LNCaP clone FGC (cell line): ENCODE measurements around the gene KRTAP10-12.

Source experiments
- DNase-seq: peaks from one replicate; pipeline ENCODE4 v3.0.0-alpha.2; 2011; ENCODE audit warnings: low read depth
- H3K4me3 ChIP-seq: 2 replicates; pipeline ENCODE4 v1.5.1; 2011; ENCODE audit warnings: mild to moderate bottlenecking, low read depth, low read length, control low read depth
- TF ChIP-seq, protein P1 (sequence below): IDR thresholded peaks from 2 replicates; pipeline ENCODE4 v1.5.1; 2012; ENCODE audit warnings: mild to moderate bottlenecking; ENCODE audit not compliant: control insufficient read depth, insufficient read depth; ENCODE audit errors: extremely low read depth

The KRTAP10-12 gene

DNA sequence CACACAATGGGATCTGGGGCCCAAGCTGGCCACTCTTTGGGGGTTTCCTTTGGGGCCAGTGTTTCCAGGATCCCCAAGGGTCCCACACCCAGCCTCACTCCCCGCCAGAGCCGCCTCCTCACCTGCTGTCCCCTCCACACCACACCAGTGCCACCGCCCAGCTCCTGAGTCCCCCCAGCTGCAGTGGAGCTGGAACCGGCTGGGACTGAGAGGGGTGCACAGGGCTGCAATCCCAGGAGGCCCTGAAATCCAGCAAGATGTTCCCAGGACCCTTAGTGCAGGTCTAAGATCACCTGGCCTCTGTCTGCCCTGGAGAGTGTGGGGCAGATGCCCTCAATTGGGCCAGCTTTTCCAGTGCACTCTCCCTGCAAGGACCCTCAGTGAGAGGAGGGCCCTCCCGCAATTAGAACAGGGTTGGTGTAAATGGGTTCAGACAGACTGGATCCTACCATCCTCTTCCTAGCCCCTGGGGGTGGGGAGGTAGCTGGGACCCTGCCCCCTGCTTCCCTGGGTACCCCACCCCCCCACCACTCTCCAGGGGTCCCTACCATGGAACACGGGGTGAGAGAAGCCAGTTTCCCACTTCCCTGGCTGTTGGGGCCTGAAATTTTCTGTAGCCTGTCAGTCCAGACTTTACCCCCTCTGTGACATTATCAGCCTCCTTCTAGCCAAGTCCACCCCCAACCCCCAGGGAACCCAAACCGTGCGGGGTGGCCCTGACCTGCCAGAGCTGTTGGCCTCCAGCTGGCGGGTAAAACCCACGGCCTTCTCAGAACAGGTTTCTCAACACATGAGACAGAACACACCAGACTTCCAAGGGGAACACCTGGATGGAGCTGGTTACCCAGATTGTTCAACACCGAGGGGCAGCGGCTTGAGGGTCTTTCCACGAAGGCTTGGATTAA, 7.0 kb downstream of the KRTAP10-12 start:
- H3K4me3 ChIP-seq, result no peak overlapping the region
- no peak for DNase-seq

DNA sequence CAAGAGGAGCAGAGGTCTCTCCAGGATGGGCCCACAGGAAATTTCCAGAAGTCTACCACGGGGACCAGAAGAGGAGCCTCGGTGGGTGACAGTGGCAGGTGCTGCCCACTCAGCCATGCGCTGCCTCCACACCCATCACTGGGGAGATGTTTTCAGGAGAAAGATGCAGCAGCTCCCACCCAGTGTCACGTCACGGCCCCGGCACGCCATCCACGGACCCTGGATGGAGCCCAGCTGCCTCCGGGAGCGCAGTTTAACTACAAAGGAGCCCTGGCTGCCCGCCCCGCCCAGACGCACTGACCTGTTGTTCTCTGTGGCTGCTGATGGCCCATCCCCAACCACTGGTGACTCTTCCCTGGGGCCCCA, 7.6 kb downstream of the KRTAP10-12 start:
- TF ChIP-seq, protein P1, sequence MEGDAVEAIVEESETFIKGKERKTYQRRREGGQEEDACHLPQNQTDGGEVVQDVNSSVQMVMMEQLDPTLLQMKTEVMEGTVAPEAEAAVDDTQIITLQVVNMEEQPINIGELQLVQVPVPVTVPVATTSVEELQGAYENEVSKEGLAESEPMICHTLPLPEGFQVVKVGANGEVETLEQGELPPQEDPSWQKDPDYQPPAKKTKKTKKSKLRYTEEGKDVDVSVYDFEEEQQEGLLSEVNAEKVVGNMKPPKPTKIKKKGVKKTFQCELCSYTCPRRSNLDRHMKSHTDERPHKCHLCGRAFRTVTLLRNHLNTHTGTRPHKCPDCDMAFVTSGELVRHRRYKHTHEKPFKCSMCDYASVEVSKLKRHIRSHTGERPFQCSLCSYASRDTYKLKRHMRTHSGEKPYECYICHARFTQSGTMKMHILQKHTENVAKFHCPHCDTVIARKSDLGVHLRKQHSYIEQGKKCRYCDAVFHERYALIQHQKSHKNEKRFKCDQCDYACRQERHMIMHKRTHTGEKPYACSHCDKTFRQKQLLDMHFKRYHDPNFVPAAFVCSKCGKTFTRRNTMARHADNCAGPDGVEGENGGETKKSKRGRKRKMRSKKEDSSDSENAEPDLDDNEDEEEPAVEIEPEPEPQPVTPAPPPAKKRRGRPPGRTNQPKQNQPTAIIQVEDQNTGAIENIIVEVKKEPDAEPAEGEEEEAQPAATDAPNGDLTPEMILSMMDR, result no peak
- H3K4me3 ChIP-seq, result no peak overlapping the region
- DNase-seq, result no peak

More for the DNA sequence above, 7.0 kb downstream of the KRTAP10-12 start:
- TF ChIP-seq, protein P1, result no peak

DNA sequence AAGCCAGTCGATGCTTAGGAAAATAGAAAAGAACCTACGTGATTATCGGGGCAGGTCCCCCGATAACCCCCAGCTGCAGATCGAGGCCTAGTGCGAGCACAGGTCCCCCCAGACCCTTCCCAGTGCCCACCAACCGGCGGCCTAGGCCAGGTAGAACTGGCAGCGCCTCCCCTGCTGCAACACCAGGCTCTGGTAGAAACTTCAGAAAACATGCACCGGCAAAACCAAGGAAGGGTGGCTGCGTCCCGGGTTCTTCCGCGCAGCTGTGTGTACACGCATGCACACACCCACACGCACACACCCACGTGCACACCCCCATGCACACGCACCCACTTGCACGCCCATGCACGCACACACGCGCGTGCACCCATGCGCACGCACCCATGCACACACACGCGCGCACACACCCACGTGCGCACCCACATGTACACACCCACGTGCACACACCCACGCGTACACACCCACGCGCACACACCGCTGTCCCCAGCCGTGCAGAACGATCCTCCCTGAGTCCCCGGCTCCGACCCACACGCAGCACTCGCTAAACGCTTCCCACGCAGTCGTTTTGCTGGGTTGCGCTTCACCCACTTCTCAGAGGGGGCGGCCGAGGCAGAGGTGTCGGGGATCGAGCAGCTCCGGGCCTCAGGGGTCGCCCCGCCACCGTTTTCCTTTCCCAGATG, 9.2 kb downstream of the KRTAP10-12 start:
- H3K4me3 ChIP-seq, result no peak overlapping the region
- no peak for DNase-seq
- TF ChIP-seq, protein P1, result no peak

DNA sequence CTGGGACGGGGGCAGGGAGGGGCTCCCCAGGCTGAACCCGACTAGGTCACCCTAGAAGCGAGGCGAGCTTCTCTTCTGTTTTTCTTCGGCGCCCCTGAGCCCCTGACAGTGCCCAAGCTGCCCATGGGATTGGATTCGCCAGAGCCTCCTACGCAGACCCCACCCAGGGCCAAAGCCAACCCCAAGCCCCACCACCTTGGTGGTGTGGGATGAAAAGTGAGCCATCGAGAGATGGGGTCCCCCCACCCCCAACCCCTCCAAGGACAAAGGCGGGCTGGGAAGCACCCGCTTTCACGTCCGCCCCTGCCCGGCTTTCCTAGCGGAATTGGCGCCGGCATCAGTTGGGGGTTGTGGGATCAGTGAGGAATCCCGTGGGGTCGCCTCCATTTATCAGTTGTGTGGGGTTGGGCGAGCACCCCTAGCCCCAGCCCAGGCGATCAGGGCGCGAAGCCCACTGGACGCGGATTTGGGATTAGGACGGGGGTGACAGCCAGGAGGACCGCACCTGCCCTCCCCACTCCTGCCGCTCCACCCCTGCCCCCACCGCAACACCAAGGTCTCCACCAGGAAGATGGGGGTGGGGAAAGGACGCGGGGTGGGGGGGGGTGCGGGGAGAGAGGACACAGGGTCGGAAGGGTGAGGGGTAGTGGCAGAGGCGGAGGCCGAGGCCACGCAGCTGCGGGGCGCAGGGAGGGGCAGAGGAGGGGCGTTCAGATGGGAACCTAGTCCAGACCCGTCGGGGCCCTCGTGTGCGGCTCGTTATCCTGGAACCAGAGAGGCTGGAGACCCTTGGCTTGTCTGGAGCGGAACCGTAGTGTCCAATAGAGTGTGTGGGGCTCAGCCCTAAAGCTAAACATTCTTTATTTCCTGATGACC, 10.0 kb downstream of the KRTAP10-12 start:
- H3K4me3 ChIP-seq, result no peak overlapping the region
- TF ChIP-seq, protein P1, result no peak
- DNase-seq, result no peak

DNA sequence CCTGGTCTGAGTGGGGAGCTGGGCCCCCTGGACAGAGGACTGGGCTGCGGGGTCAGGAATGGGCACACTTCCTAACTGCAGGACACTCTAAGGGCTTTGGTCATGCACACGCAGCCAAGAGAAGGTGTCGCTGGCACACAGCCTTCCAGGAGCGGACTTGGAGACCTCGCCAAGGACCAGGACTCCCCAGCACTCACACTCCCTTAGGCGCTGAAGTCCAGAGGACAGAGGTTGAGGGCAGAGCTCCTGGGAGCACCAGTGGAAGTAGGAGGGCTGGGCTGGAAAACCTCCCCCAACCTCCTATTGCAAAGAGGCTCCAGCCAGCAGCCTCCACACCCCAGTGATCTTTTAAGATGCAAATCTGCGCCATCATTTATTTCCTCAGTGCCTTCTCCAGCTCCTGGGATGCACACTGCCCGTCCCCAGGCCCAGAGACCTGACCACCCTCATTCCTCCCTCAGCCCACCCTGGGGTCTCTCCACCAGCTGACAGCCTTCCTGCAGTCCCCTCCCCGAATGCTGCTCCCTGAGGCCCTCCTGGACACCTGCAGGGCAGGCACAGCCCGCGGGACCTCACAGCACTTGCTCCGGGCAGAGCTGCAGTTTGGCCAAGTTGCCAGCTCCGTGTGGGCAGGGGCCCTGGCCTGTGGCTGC, 11.4 kb downstream of the KRTAP10-12 start:
- TF ChIP-seq, protein P1, result no peak
- no peak for DNase-seq
- H3K4me3 ChIP-seq, result no peak overlapping the region

DNA sequence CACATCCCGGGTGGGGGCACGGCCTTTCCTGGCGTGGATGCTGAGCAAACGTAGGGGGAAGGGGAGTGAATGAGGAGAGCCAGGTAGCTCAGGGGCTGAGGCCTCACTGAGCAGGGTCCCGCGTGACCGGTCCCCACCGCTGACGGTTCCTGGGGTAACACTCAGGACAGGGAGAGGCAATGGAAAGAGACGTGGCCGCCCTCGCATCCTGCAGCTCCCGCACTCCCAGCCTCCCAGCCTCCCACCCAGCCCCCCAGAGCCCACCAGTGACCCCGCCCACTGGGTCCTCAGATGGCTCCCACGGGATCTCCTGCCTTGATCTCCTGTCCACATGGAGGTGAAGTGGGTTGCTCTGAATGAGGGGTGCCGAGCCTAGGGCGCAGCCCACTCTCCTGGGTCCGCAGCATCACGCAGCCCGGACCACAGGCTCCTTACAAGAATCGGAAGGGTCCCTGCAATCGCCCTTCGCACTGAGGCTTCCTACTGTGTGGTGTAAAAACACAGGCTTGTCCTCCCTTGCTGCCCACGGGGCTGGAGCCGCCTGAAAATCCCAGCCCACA, 12.0 kb downstream of the KRTAP10-12 start:
- TF ChIP-seq, protein P1, result no peak
- no peak overlapping the region for H3K4me3 ChIP-seq
- no peak for DNase-seq
